ENCODE data around the gene BTBD16.

DNA sequence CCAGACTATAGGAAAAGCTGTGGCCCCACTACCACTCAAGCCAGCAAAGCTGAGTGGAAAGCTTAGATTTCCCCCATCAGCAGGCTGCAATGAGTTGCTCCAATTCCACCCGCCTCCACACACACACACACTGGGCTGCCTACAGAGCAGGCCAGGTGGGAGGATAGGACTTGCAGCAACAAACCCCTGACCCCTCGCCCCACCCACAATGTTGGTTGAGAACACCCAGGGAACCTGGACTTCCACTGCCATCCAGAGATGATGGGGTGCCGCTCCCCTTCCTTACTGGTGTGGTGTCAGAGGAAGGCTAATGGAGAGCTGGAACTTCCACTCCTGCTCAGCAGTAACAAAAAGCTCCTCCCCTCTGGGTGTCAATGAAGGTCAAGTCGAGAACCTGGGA is 86.6 kb downstream of the BTBD16 start:
- TF ChIP-seq CTCF (IDR thresholded peaks at IDR 0.05) (no peak), POLR2A (IDR thresholded peaks at IDR 0.05) (no peak)

Data from testis (tissue), 2 donors.